Liver (tissue), 9 donors: ENCODE data around the gene GCKR. TPM values are rescaled to one million over a fixed set of nuclear protein-coding genes. Genes with fewer than 3 reads are reported as not detected.

Source experiments
- DNase-seq: peaks from one replicate; pipeline ENCODE4 v3.0.0-alpha.2; 2017; ENCODE audit warnings: low spot score
- H3K27ac ChIP-seq, 2 donors: one replicate each; pipeline ENCODE4 v1.7.0; 2013; ENCODE audit warnings: inconsistent platforms in 2 of 2, low read length in 2 of 2, control low read depth in 1 of 2, low read depth in 1 of 2, mild to moderate bottlenecking in 1 of 2
- H3K27me3 ChIP-seq, 4 donors: one replicate each; pipeline versions ENCODE4 v1.6.1 to v1.7.0; 2013; ENCODE audit warnings: low read length in 3 of 4, inconsistent platforms in 1 of 4, mild to moderate bottlenecking in 1 of 4, moderate library complexity in 1 of 4; ENCODE audit not compliant: control insufficient read depth in 4 of 4, insufficient read depth in 4 of 4
- H3K36me3 ChIP-seq, 4 donors: one replicate each; pipeline versions ENCODE4 v1.6.1 to v1.7.0; 2013; ENCODE audit warnings: low read length in 3 of 4, mild to moderate bottlenecking in 3 of 4, low read depth in 1 of 4, moderate library complexity in 1 of 4; ENCODE audit not compliant: control insufficient read depth in 4 of 4, insufficient read depth in 3 of 4
- H3K4me1 ChIP-seq, 4 donors: one replicate each; pipeline versions ENCODE4 v1.6.1 to v1.7.0; 2013; ENCODE audit warnings: low read length in 3 of 4, mild to moderate bottlenecking in 3 of 4, moderate library complexity in 1 of 4; ENCODE audit not compliant: control insufficient read depth in 4 of 4, insufficient read depth in 4 of 4
- H3K4me3 ChIP-seq, 3 donors: one replicate each; pipeline versions ENCODE4 v1.6.1 to v1.7.0; 2013; ENCODE audit warnings: low read length in 3 of 3, control low read depth in 1 of 3, low read depth in 1 of 3, mild to moderate bottlenecking in 1 of 3
- H3K9ac ChIP-seq, 2 donors: one replicate each; pipeline ENCODE4 v1.7.0; 2013; ENCODE audit warnings: low read length in 2 of 2, mild to moderate bottlenecking in 2 of 2, moderate library complexity in 2 of 2, control low read depth in 1 of 2, low read depth in 1 of 2
- H3K9me3 ChIP-seq, 4 donors: one replicate each; pipeline versions ENCODE4 v1.6.1 to v1.7.0; 2013; ENCODE audit warnings: low read length in 3 of 4; ENCODE audit not compliant: control insufficient read depth in 4 of 4
- EGR1 ChIP-seq, 2 donors: IDR thresholded peaks; 2 replicates each; pipeline ENCODE4 v1.6.1; 2016 to 2018; ENCODE audit warnings: antibody characterized with exemption in 2 of 2, low read depth in 2 of 2
- FOXA1 ChIP-seq: IDR thresholded peaks from 2 replicates; pipeline ENCODE4 v1.6.1; 2016; ENCODE audit warnings: antibody characterized with exemption
- GABPA ChIP-seq, 2 donors: IDR thresholded peaks in 1 of 2; conservative IDR thresholded peaks in 1 of 2; 2 replicates each; pipeline ENCODE4 v1.6.1; 2016; ENCODE audit warnings: antibody characterized with exemption in 2 of 2, mild to moderate bottlenecking in 1 of 2, moderate library complexity in 1 of 2
- HNF4A ChIP-seq, 2 donors: conservative IDR thresholded peaks; 2 replicates each; pipeline ENCODE4 v1.6.1; 2016; ENCODE audit warnings: antibody characterized with exemption in 2 of 2, mild to moderate bottlenecking in 2 of 2
- HNF4G ChIP-seq: IDR thresholded peaks from 2 replicates; pipeline ENCODE4 v1.6.1; 2016; ENCODE audit warnings: antibody characterized with exemption
- JUND ChIP-seq, 2 donors: IDR thresholded peaks; 2 replicates each; pipeline ENCODE4 v1.6.1; 2016; ENCODE audit warnings: antibody characterized with exemption in 2 of 2
- NR2F2 ChIP-seq: IDR thresholded peaks from 2 replicates; pipeline ENCODE4 v1.6.1; 2016; ENCODE audit warnings: antibody characterized with exemption
- RAD21 ChIP-seq, 2 donors: IDR thresholded peaks; 2 replicates each; pipeline ENCODE4 v1.6.1; 2016; ENCODE audit warnings: antibody characterized with exemption in 2 of 2, mild to moderate bottlenecking in 2 of 2
- RXRA ChIP-seq, 2 donors: IDR thresholded peaks; 2 replicates each; pipeline ENCODE4 v1.6.1; 2017 to 2018; ENCODE audit warnings: antibody characterized with exemption in 2 of 2, mild to moderate bottlenecking in 1 of 2
- SP1 ChIP-seq: IDR thresholded peaks from 2 replicates; pipeline ENCODE4 v1.6.1; 2018; ENCODE audit warnings: antibody characterized with exemption, mild to moderate bottlenecking
- TAF1 ChIP-seq: conservative IDR thresholded peaks from 2 replicates; pipeline ENCODE4 v1.6.1; 2016; ENCODE audit warnings: antibody characterized with exemption, mild to moderate bottlenecking
- YY1 ChIP-seq: IDR thresholded peaks from 2 replicates; pipeline ENCODE4 v1.6.1; 2016; ENCODE audit warnings: antibody characterized with exemption, mild to moderate bottlenecking
- WGBS: extraction: QIAGEN DNeasy Blood & Tissue Kit; methylation state at CpG from one replicate; pipeline ENCODE4 v1.1.7; 2013; 5-methylcytosine and 5-hydroxymethylcytosine counted together
- polyA plus RNA-seq, 2 donors: library from polyadenylated mRNA; stranded (reverse) in 1 of 2; unstranded in 1 of 2; fragments of 200-250 nt in 1 of 2; fragments of >200 nt in 1 of 2; fragmentation: Nextera tagmentation in 1 of 2; extraction: Ambion mirVana in 1 of 2; gene quantifications; one replicate each; pipeline versions ENCODE4 v1.2.1 to v1.2.3, GENCODE V29; 2013 to 2015
- total RNA-seq, 2 donors: library from RNA; depleted of rRNA; stranded (reverse); fragments of >200 nt; gene quantifications; one replicate each; pipeline ENCODE4 v1.2.3, GENCODE V29; 2014
- TF ChIP-seq, protein P1 (sequence below): IDR thresholded peaks from 2 replicates; pipeline ENCODE4 v1.6.1; 2016; ENCODE audit warnings: antibody characterized with exemption, mild to moderate bottlenecking
- TF ChIP-seq, protein P2 (sequence below): IDR thresholded peaks from 2 replicates; pipeline ENCODE4 v1.6.1; 2016; ENCODE audit warnings: antibody characterized with exemption
- TF ChIP-seq, protein P3 (sequence below): IDR thresholded peaks from 2 replicates; pipeline ENCODE4 v1.6.1; 2016; ENCODE audit warnings: antibody characterized with exemption
- TF ChIP-seq, protein P4 (sequence below): fragments of 150-350 bp; IDR thresholded peaks from 2 replicates; pipeline ENCODE4 v1.5.1; 2017; ENCODE audit warnings: improper control_type of control experiment, low read depth, low read length; ENCODE audit not compliant: missing input control
- TF ChIP-seq, protein P5 (sequence below): IDR thresholded peaks from 2 replicates; pipeline ENCODE4 v1.6.1; 2016; ENCODE audit warnings: antibody characterized with exemption
- donor health status: healthy.
- donor health status: healthy.
- donor health status: healthy.
- donor health status: healthy.
- donor health status: healthy.

GCKR gene
- total and polyA plus RNA-seq, 4 donors = 9.6 to 173 (median 79.4) TPM

DNA sequence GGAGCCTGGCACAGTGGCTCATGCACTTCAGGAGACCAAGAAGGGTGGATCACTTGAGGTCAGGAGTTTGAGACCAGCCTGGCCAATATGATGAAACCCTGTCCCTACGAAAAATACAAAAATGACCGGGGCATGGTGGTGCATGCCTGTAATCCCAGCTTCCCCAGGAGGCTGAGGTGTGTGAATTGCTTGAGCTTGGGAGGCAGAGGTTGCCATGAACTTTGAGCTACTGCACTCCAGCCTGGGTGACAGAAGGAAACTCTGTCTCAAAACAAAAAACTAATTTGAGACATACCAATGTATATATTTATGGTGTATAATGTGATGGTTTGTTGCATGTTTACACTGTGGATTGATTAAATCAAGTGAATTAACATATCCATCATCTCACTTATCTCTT is 64.4 kb downstream of the GCKR start (continued):
- TF ChIP-seq, protein P1, sequence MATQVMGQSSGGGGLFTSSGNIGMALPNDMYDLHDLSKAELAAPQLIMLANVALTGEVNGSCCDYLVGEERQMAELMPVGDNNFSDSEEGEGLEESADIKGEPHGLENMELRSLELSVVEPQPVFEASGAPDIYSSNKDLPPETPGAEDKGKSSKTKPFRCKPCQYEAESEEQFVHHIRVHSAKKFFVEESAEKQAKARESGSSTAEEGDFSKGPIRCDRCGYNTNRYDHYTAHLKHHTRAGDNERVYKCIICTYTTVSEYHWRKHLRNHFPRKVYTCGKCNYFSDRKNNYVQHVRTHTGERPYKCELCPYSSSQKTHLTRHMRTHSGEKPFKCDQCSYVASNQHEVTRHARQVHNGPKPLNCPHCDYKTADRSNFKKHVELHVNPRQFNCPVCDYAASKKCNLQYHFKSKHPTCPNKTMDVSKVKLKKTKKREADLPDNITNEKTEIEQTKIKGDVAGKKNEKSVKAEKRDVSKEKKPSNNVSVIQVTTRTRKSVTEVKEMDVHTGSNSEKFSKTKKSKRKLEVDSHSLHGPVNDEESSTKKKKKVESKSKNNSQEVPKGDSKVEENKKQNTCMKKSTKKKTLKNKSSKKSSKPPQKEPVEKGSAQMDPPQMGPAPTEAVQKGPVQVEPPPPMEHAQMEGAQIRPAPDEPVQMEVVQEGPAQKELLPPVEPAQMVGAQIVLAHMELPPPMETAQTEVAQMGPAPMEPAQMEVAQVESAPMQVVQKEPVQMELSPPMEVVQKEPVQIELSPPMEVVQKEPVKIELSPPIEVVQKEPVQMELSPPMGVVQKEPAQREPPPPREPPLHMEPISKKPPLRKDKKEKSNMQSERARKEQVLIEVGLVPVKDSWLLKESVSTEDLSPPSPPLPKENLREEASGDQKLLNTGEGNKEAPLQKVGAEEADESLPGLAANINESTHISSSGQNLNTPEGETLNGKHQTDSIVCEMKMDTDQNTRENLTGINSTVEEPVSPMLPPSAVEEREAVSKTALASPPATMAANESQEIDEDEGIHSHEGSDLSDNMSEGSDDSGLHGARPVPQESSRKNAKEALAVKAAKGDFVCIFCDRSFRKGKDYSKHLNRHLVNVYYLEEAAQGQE = no peak
- TF ChIP-seq FOXA1 (no peak), JUND (IDR thresholded peaks at IDR 0.05) (no peak), RXRA (IDR thresholded peaks at IDR 0.05) (no peak), HNF4G (no peak)

DNA sequence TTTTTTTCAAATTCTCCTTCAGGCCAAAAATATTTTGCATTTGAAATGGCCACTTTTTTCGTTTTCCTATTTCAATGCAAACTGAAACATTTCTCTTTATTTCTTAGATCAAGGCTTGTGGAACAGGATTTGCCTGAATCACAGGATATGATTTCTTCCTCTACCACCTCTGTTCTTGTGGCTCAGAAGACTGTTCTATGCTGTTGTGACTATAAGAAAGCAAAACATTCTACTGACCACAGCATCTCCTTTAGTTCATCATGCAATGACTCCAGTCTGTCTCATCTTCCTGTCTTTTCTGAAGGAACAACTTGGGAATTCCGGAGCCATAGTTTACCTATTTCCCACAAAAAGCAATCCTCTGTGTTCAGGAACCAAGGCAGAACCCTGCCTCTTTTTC is 70.0 kb downstream of the GCKR start:
- TF ChIP-seq, protein P1 = no peak
- no peak for TF ChIP-seq RAD21 (IDR thresholded peaks at IDR 0.05)
- no peak for TF ChIP-seq JUND (IDR thresholded peaks at IDR 0.05)
- no peak for TF ChIP-seq HNF4A (conservative IDR thresholded peaks at IDR 0.05)
- TF ChIP-seq TAF1 = no peak
- no peak for TF ChIP-seq YY1
- TF ChIP-seq RXRA (IDR thresholded peaks at IDR 0.05) = no peak
- TF ChIP-seq, protein P2, sequence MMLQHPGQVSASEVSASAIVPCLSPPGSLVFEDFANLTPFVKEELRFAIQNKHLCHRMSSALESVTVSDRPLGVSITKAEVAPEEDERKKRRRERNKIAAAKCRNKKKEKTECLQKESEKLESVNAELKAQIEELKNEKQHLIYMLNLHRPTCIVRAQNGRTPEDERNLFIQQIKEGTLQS = no peak
- TF ChIP-seq HNF4G = no peak
- TF ChIP-seq EGR1 (IDR thresholded peaks at IDR 0.05; ENCODE audit: low read depth in 2 of 2) = no peak
- Histone ChIP-seq H3K27ac (no peak overlapping the region), H3K9ac (no peak overlapping the region), H3K27me3 (no peaks in the 10 kb centered on the region), H3K4me1 (no peaks in the 10 kb centered on the region), H3K4me3 (no peak overlapping the region), H3K9me3 (peaks cover 1 to 6% (median 3%) of the 10 kb centered on the region in 4 donors), H3K36me3 (no peaks in the 10 kb centered on the region)
- WGBS = 73% methylated on average over 2 of the region's 2 CpGs
- no peak for DNase-seq

DNA sequence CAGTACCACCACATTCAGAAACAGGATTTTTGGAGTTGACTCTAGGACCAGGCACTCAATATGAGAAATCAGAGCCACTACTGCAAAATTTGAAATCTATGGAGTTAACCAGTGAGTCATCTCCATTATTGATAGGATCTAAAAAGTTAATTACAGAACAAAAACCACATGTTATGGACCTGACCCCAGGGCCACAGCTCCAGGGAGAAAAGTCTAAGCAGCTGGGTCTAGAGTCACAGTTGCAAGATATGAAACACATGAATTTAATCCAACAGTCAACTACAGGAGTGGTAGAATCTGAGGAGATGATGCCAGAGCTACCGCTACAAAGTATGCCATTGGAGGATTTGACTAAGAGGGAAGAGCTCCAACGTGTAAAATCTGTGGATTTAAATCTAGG is 72.8 kb downstream of the GCKR start:
- no peak for DNase-seq
- Histone ChIP-seq H3K4me1 (no peaks in the 10 kb centered on the region), H3K9ac (no peak overlapping the region), H3K36me3 (no peaks in the 10 kb centered on the region), H3K9me3 (peaks cover 6 to 24% (median 15%) of the 10 kb centered on the region in 4 donors), H3K4me3 (no peak overlapping the region), H3K27ac (no peak overlapping the region), H3K27me3 (no peaks in the 10 kb centered on the region)
- 63% methylated on average over 2 of the region's 2 CpGs for WGBS
- TF ChIP-seq, protein P3, sequence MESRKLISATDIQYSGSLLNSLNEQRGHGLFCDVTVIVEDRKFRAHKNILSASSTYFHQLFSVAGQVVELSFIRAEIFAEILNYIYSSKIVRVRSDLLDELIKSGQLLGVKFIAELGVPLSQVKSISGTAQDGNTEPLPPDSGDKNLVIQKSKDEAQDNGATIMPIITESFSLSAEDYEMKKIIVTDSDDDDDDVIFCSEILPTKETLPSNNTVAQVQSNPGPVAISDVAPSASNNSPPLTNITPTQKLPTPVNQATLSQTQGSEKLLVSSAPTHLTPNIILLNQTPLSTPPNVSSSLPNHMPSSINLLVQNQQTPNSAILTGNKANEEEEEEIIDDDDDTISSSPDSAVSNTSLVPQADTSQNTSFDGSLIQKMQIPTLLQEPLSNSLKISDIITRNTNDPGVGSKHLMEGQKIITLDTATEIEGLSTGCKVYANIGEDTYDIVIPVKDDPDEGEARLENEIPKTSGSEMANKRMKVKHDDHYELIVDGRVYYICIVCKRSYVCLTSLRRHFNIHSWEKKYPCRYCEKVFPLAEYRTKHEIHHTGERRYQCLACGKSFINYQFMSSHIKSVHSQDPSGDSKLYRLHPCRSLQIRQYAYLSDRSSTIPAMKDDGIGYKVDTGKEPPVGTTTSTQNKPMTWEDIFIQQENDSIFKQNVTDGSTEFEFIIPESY = no peak
- TF ChIP-seq, protein P2 = no peak
- TF ChIP-seq YY1 = no peak
- no peak for TF ChIP-seq GABPA (IDR thresholded peaks at IDR 0.05 in 1 of 2, conservative IDR thresholded peaks at IDR 0.05 in 1 of 2)
- no peak for TF ChIP-seq NR2F2
- TF ChIP-seq, protein P4, sequence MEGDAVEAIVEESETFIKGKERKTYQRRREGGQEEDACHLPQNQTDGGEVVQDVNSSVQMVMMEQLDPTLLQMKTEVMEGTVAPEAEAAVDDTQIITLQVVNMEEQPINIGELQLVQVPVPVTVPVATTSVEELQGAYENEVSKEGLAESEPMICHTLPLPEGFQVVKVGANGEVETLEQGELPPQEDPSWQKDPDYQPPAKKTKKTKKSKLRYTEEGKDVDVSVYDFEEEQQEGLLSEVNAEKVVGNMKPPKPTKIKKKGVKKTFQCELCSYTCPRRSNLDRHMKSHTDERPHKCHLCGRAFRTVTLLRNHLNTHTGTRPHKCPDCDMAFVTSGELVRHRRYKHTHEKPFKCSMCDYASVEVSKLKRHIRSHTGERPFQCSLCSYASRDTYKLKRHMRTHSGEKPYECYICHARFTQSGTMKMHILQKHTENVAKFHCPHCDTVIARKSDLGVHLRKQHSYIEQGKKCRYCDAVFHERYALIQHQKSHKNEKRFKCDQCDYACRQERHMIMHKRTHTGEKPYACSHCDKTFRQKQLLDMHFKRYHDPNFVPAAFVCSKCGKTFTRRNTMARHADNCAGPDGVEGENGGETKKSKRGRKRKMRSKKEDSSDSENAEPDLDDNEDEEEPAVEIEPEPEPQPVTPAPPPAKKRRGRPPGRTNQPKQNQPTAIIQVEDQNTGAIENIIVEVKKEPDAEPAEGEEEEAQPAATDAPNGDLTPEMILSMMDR = no peak
- no peak for TF ChIP-seq SP1
- no peak for TF ChIP-seq RXRA (IDR thresholded peaks at IDR 0.05)
- TF ChIP-seq EGR1 (IDR thresholded peaks at IDR 0.05; ENCODE audit: low read depth in 2 of 2) = no peak
- TF ChIP-seq HNF4A (conservative IDR thresholded peaks at IDR 0.05) = no peak
- no peak for TF ChIP-seq RAD21 (IDR thresholded peaks at IDR 0.05)
- TF ChIP-seq, protein P5, sequence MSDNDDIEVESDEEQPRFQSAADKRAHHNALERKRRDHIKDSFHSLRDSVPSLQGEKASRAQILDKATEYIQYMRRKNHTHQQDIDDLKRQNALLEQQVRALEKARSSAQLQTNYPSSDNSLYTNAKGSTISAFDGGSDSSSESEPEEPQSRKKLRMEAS = no peak
